Heart right ventricle (tissue), 12 donors: ENCODE results near the gene DOHH. TPM values are rescaled to one million over a fixed set of nuclear protein-coding genes. Genes with fewer than 3 reads are reported as not detected.

Experiments used
- polyA plus RNA-seq, 2 donors: library from polyadenylated mRNA; stranded (reverse); fragments of 200-250 nt; gene quantifications; one replicate each; pipeline ENCODE4 v1.2.3, GENCODE V29; 2013
- total RNA-seq, 10 donors: library from RNA; stranded (reverse); fragmentation: NEBNext Ultra II Directional in 3 of 10; extraction: Animal tissue kit (Norgen Biotek cat#: 25700) in 3 of 10; gene quantifications; one replicate each; pipeline versions ENCODE4 v1.2.1 to v1.2.4, GENCODE V29; 2021 to 2023
- donor health status: ischemic (EF 13 %, LVEDD 7.1; RV severe dilation, severe dysfunction).
- donor health status: healthy with polysubstance abuse.
- donor health status: DM: no; HTN: yes; CAD: no.
- donor health status: DM: no; HTN: no; CAD: no.
- donor health status: ischemic (EF 25% LVEDD 6.9; RV normal size, moderate dysfunction).
- donor health status: ischemic (EF 25% LVEDD 5.7; RV mildly dilated, moderate dysfunction).
- donor health status: healthy.
- donor health status: nonischemic (EF 11% LVEDD 7.7; RV severe dilation, severe dysfunction).
- donor health status: DM: yes; HTN: yes; CAD: no.
- donor health status: PGD.
- donor health status: ischemic (EF 29% LVEDD 5.4; RV normal size, mild dysfunction).
- donor health status: nonischemic (EF 23%, LVEDD 6.1; RV moderate dilation, normal function).

The DOHH gene
- total and polyA plus RNA-seq, 12 donors: 7.2 to 30.4 (median 10.3) TPM

Other genes with a start within 250 kb of the DOHH start
- gene NFIC, start 134.1 kb downstream of the DOHH start, total RNA-seq: 100 to 1,000 TPM; 132 to 217 (median 161) TPM
- gene NFIC, start 134.1 kb downstream of the DOHH start, polyA plus RNA-seq: 100 to 1,000 TPM in 1 of 2 donors, 10 to 100 TPM in 1; 52.3 to 147 TPM
- gene SMIM24, start 20.1 kb downstream of the DOHH start, total RNA-seq: not detected
- not detected for gene SMIM24, start 20.1 kb downstream of the DOHH start, polyA plus RNA-seq
- not detected for gene SMIM44, start 17.2 kb downstream of the DOHH start, total RNA-seq
- not detected for gene SMIM44, start 17.2 kb downstream of the DOHH start, polyA plus RNA-seq
- gene FZR1, start 5.6 kb upstream of the DOHH start, total RNA-seq: 10 to 100 TPM; 21.0 to 30.8 (median 27.1) TPM
- gene FZR1, start 5.6 kb upstream of the DOHH start, polyA plus RNA-seq: 10 to 100 TPM; 13.5 to 15.2 TPM
- 1 to 10 TPM in 2 of 10 donors, under 1 TPM in 8; 0.38 to 1.3 (median 0.79) TPM for gene TEKTIP1, start 38.5 kb upstream of the DOHH start, total RNA-seq
- gene TEKTIP1, start 38.5 kb upstream of the DOHH start, polyA plus RNA-seq: under 1 TPM in 1 of 2 donors, not detected in 1; 0.09 TPM
- 10 to 100 TPM; 11.6 to 41.3 (median 21.0) TPM for gene MFSD12, start 56.9 kb upstream of the DOHH start, total RNA-seq
- 10 to 100 TPM; 24.3 to 43.2 TPM for gene MFSD12, start 56.9 kb upstream of the DOHH start, polyA plus RNA-seq
- 10 to 100 TPM; 19.5 to 49.3 (median 30.3) TPM for gene HMG20B, start 72.3 kb upstream of the DOHH start, total RNA-seq
- 10 to 100 TPM; 65.2 to 73.3 TPM for gene HMG20B, start 72.3 kb upstream of the DOHH start, polyA plus RNA-seq
- 1 to 10 TPM; 1.3 to 2.8 (median 2.1) TPM for gene GIPC3, start 84.8 kb upstream of the DOHH start, total RNA-seq
- 1 to 10 TPM in 1 of 2 donors, under 1 TPM in 1; 0.90 to 2.4 TPM for gene GIPC3, start 84.8 kb upstream of the DOHH start, polyA plus RNA-seq
- gene TBXA2R, start 106.2 kb upstream of the DOHH start, total RNA-seq: 1 to 10 TPM; 1.6 to 4.0 (median 3.0) TPM
- 1 to 10 TPM; 2.9 to 3.4 TPM for gene TBXA2R, start 106.2 kb upstream of the DOHH start, polyA plus RNA-seq
- gene CACTIN, start 126.1 kb upstream of the DOHH start, total RNA-seq: 10 to 100 TPM in 9 of 10 donors, 1 to 10 TPM in 1; 9.7 to 15.8 (median 12.1) TPM
- 10 to 100 TPM; 15.8 to 17.6 TPM for gene CACTIN, start 126.1 kb upstream of the DOHH start, polyA plus RNA-seq
- gene PIP5K1C, start 199.8 kb upstream of the DOHH start, total RNA-seq: 10 to 100 TPM; 28.2 to 46.6 (median 36.3) TPM
- gene PIP5K1C, start 199.8 kb upstream of the DOHH start, polyA plus RNA-seq: 10 to 100 TPM; 18.3 to 18.9 TPM
- under 1 TPM in 3 of 10 donors, not detected in 7; 0.15 to 0.49 (median 0.34) TPM for gene TJP3, start 207.7 kb upstream of the DOHH start, total RNA-seq
- under 1 TPM in 1 of 2 donors, not detected in 1; 0.06 TPM for gene TJP3, start 207.7 kb upstream of the DOHH start, polyA plus RNA-seq